ENCODE results near the gene CENPV.
"Not testable (repeated sequence)": the region's sequence is repeated elsewhere in the genome, so short reads cannot be mapped to it uniquely, and the experiment has no call there.

CENPV gene

GRCh38 chr17:16313139-16314090 is 39.9 kb downstream of the CENPV start:
- no peak for DNase-seq (ENCODE audit: low read depth in 2 of 2)

- DNase-seq (ENCODE audit: low read depth in 2 of 2), result not testable (repeated sequence)
Measured at GRCh38 chr17:16312061-16312460, 41.2 kb downstream of the CENPV start.

GRCh38 chr17:16306211-16306610 is 47.1 kb downstream of the CENPV start:
- no peak for DNase-seq (ENCODE audit: low read depth in 2 of 2)

- DNase-seq (ENCODE audit: low read depth in 2 of 2), result no peak
Measured at GRCh38 chr17:16304830-16305229, 48.4 kb downstream of the CENPV start.

GRCh38 chr17:16302856-16303255 is 50.4 kb downstream of the CENPV start:
- DNase-seq (ENCODE audit: low read depth in 2 of 2), result no peak

GRCh38 chr17:16301963-16302855 is 51.1 kb downstream of the CENPV start:
- no peak for DNase-seq (ENCODE audit: low read depth in 2 of 2)

GRCh38 chr17:16300554-16300953 is 52.7 kb downstream of the CENPV start:
- DNase-seq (ENCODE audit: low read depth in 2 of 2), result no peak

DNA sequence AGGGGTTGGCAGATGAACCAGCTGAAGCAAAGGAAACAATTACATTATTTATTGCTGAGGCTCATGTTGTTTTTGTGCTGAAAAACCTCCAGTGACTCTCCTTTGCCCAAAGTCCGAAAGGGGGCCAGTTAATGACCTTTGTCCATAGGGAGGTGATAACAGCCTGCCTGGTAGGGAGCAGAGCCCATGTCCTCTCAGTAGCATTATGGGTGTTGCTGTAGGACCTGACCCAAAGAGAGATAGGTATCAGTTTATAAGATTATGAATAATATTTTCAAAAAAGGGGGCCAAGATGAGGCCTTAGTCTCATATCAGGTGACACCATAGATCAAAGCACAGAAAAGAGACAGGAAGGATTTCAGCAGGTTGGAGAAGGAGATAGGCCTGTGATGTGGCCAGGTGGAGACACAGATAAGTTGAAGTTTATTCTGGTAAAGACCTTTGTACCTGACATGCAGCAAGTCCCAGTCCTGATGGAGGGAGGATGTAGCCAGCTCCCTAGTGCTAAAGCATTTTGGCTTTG is 55.1 kb downstream of the CENPV start:
- DNase-seq (ENCODE audit: low read depth in 2 of 2), result no peak

DNA sequence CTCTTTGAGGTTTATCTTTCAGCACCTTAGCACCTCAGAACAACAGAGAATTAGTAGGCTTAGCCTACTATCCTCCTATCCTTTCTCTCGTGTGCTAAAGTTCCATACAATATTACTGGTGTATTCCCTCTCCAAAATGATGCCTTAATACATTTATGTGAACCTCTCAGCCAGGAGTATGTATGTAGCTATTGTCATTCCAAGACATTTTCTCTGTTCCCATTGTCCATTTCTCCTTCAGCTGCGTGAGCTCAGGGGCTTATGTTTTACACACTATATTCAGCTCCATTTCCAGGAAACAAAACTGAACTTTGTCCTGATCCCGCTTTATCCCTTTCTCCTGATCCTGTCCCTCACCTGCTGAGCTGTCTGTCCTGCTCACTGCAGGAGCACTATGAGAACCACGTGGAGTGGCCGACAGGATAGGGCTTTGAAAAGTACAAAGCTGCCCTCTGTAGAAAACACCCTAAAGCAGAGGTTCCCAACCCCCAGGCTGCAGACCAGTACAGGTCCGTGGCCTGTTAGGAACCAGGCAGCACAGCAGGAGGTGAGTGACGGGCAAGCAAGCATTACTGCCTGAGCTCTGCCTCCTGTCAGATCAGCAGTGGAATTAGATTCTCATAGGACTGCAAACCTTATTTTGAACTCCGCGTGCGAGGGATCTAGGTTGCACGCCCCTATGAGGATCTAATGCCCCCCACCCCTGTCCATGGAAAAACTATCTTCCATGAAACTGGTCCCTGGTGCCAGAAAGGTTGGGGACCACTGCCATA is 55.7 kb downstream of the CENPV start:
- DNase-seq (ENCODE audit: low read depth in 2 of 2), result no peak

- not testable (repeated sequence) for DNase-seq (ENCODE audit: low read depth in 2 of 2)
Measured at GRCh38 chr17:16296072-16296471, 57.2 kb downstream of the CENPV start.

GRCh38 chr17:16294560-16294959 is 58.7 kb downstream of the CENPV start:
- no peak for DNase-seq (ENCODE audit: low read depth in 2 of 2)

DNA sequence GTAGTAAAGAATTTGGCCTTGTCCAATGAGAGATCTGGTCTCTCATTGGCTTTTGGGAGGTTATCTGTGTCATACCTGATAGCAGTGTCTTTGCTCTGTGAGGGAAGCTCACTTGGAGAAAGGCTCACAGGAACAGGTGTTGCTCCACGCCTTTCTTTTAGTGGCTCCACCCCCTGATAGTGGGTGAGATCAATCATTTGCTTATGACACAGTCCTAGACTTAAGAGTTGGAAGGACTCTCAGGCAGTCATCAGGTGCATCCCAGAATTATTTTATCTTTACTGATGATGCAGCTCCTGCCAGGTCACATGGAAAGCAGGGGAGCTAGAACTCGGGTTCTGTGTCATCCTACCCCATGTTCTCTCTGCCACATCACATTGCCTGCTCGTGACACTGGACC is 59.3 kb downstream of the CENPV start:
- DNase-seq (ENCODE audit: low read depth in 2 of 2), result no peak

Measured in stimulated activated CD4-positive, alpha-beta T cell treated with anti-CD3 and anti-CD28 coated beads, Interleukin-4, amount 100 ng/mL, for 48 hours (primary cell).